ENCODE results near the gene SUPT3H.

The SUPT3H gene

GRCh38 chr6:45112711-45113110, 265.0 kb downstream of the SUPT3H start:
- no peak for TF ChIP-seq CTCF (conservative IDR thresholded peaks at IDR 0.05; ENCODE audit: low read depth, low read length)
- H3K4me3 ChIP-seq (ENCODE audit: low read depth, low read length) = no peak overlapping the region
- DNase-seq (ENCODE audit: low read depth) = no peak

DNA sequence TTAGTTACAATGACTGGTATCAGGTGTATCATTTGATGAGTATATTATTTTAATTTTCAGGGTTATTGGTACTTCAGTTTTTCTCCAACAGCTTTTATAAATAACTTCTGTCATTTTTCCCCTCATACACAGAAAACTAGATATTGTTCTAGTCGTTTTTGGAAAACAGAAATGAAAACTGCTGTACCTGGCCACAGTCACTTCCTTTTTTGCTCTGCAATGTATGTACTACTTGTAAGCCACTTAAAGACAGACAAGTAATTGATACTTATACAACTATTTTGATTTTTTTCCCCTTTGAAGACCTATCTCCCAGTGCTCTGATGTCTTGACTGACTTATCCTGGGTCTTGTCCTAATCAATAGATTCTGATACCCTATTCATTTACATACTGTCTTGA, 268.2 kb downstream of the SUPT3H start:
- TF ChIP-seq CTCF (conservative IDR thresholded peaks at IDR 0.05; ENCODE audit: low read depth, low read length) = no peak
- no peak overlapping the region for H3K4me3 ChIP-seq (ENCODE audit: low read depth, low read length)
- no peak for DNase-seq (ENCODE audit: low read depth)

DNA sequence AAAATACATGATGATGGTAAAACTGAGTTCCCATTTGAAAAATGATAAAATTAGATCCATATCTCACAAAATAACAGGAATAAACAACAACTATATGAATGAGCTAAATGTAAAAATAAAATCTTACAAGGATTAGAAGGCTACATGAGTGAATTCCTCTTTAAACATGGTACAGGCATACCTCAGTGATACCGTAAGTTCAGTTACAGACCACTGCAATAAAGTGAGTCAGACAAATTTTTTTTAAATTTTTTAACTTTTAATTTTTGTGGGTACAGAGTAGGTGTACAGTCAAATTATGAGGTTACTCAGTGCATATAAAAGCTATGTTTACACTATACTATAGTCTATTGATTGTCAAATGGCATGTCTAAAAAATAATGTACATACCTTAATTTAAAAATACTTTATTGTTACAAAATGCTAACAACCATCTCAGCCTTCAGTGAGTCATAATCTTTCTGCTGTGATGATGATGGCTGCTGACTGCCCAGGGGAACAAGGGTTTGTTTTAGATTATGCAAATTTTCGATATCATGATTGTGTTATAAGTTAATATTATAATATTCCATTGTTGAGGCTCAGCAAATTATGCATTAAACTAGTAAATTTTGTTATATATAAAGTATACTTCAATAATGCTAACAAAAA, 272.4 kb downstream of the SUPT3H start:
- no peak for TF ChIP-seq CTCF (conservative IDR thresholded peaks at IDR 0.05; ENCODE audit: low read depth, low read length)
- no peak overlapping the region for H3K4me3 ChIP-seq (ENCODE audit: low read depth, low read length)
- peak; percentile 66 for DNase-seq (ENCODE audit: low read depth)

DNA sequence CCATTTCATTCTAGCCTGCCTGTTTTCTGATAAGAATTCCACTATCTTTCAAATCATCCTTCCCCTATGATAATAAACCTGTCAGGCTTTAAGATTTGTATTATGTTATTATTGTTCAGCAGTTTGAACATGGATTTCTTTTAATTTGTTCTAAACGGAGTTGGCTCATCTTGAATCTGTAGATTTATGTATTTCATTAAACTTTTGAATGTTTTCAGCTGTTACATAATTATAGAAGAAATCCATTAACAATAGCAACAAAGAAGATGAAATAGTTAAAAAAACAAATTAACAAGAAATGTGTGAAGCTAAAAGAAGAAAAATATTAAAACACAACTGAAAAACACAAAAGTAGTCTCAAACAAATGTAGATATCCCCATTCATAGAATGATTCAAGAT, 273.3 kb downstream of the SUPT3H start:
- TF ChIP-seq CTCF (conservative IDR thresholded peaks at IDR 0.05; ENCODE audit: low read depth, low read length) = no peak
- DNase-seq (ENCODE audit: low read depth) = no peak
- no peak overlapping the region for H3K4me3 ChIP-seq (ENCODE audit: low read depth, low read length)

DNA sequence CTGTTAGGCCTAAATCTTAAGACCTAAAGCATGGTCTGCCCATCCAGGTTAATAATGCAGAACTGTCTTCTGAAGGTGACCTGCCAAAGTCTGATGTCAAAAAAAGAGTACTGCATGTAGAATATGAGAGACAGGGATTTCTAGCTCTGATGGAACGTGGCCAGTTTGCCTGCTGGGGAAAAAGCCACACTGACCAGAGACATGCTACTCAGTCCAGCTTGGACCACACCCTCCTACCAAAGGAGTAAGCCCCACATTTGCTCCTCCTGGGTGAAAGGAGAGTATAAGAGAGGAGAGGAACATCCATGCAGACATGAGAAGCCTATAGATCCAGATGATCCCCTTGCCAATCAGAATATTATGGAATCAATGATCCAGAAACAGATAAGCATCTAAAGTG, 279.5 kb downstream of the SUPT3H start:
- H3K4me3 ChIP-seq (ENCODE audit: low read depth, low read length) = no peak overlapping the region
- no peak for TF ChIP-seq CTCF (conservative IDR thresholded peaks at IDR 0.05; ENCODE audit: low read depth, low read length)
- no peak for DNase-seq (ENCODE audit: low read depth)

DNA sequence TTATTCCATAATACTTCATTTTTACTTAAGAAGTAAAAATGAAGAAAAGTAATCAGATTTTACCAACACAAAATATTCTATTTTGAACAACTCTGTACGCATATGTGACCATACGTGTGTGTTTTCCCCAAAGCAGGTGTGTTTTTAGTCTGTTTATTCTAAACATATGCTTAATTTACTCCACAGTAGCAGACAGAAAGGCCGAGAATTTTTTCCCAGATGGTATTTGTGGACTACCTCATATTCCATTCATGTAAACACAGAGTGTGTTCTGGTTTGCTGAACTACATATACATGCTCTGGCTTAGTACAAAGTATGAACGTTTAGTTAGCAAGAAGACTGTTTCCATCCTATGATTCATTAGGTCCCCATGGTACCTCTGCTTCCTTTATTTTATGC, 282.9 kb downstream of the SUPT3H start:
- DNase-seq (ENCODE audit: low read depth) = no peak
- H3K4me3 ChIP-seq (ENCODE audit: low read depth, low read length) = no peak overlapping the region
- no peak for TF ChIP-seq CTCF (conservative IDR thresholded peaks at IDR 0.05; ENCODE audit: low read depth, low read length)

GRCh38 chr6:45092135-45092534, 285.6 kb downstream of the SUPT3H start:
- H3K4me3 ChIP-seq (ENCODE audit: low read depth, low read length) = no peak overlapping the region
- no peak for DNase-seq (ENCODE audit: low read depth)
- no peak for TF ChIP-seq CTCF (conservative IDR thresholded peaks at IDR 0.05; ENCODE audit: low read depth, low read length)
